Measurements from ENCODE around the gene MRFAP1L1. TPM values are rescaled to one million over a fixed set of nuclear protein-coding genes. Genes with fewer than 3 reads are reported as not detected.

The MRFAP1L1 gene
- total and polyA plus RNA-seq, 10 of the 15 experiments (the other 5 are each of a cell fraction or from before 2014, with no cell fraction given) = 30.6 to 85.1 (median 52.9) TPM

GRCh38 chr4:6752486-6752829 is 42.8 kb upstream of the MRFAP1L1 start (continued):
- TF ChIP-seq BCLAF1 (IDR thresholded peaks at IDR 0.05) = no peak

DNA sequence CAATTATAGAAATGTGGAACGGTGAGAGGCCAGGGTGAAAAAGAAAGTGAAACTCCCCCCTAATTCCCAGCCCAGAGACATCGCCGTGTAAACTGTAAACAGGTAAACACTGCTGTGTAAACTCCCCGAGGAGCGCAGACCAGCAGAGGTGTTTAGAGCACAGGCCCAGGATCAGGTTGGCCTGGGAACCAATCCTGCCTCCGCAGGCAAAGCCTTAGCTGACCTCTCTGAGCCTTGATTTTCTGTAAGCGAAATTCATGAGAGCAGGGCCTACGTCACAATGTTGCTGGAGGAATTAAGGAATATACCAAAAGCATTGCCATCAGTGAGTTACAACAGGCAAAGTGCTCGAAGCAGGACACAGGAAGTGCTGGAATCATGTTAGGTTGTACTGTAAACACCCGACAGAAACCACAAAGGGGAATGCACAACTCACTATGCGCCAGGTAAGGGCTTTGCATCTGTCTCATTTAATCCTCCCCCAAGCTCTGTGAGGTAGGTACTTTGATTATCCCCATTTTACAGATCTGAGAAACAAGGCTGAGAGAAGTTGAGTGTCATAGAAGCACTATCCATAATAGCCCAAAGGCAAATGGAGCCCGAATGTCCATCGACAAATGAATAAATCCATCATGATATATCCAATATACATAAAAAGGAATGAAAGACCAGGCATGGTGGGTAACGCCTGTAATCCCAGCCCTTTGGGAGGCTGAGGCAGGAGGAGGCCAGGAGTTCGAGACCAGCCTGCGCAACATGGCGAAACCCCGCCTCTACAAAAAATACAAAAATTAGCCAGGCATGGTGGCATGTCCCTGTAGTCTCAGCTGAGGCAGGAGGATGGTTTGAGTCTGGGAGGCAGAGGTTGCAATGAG is 42.2 kb upstream of the MRFAP1L1 start:
- Histone ChIP-seq H3K36me3 (ENCODE audit: control insufficient read depth in 2 of 2, insufficient read depth in 2 of 2, low read length in 1 of 2) (no peaks in the 10 kb centered on the region), H3K27ac (ENCODE audit: control insufficient read depth, insufficient read depth) (no peak overlapping the region), H3K9me3 (replicated peaks; ENCODE audit: control insufficient read depth, insufficient read depth, low read length) (no peaks in the 10 kb centered on the region), H3K4me3 (no peak overlapping the region), H3K4me2 (ENCODE audit: control insufficient read depth, insufficient read depth) (peak overlapping the region; percentile 68), H3K79me2 (ENCODE audit: control insufficient read depth, insufficient read depth, low read length) (no peaks in the 10 kb centered on the region), H2AFZ (ENCODE audit: control insufficient read depth, low read depth, low read length) (peak overlapping the region; percentile 82), H4K20me1 (ENCODE audit: control insufficient read depth, insufficient read depth) (no peaks in the 10 kb centered on the region), H3K27me3 (replicated peaks in 1 of 2; ENCODE audit: control insufficient read depth in 2 of 2, insufficient read depth in 2 of 2, low read length in 1 of 2) (no peaks in the 10 kb centered on the region; a peak in 1 of 4 replicates), H3K4me1 (ENCODE audit: control insufficient read depth, insufficient read depth, low read length) (no peaks in the 10 kb centered on the region), H3K9ac (ENCODE audit: control insufficient read depth, insufficient read depth, low read length) (no peak overlapping the region; the same call in 1 of the 2 replicates)
- FAIRE-seq (peak; percentile 57), DNase-seq (ENCODE audit: low read depth, low spot score) (no peak), ATAC-seq (peak; percentile 40; the same call in 1 of the 3 replicates)
- intact Hi-C loops (cut with micrococcal nuclease; ENCODE audit: unreplicated experiment) (no loop called here), in situ Hi-C loops (cut with MboI) (no loop called here)
- ChIA-PET SMC1A (ENCODE audit: uncharacterized antibody, unreplicated experiment) (no interaction called here), CTCF (interaction anchor here (1.5 kb wide), 1 partner anchor 122 kb away, joined by 5 read pairs; no protein-coding TSS in a partner anchor), RAD21 (ENCODE audit: unreplicated experiment) (no interaction called here), POLR2A (interaction anchor here (0.6 kb wide), 1 partner anchor 33 kb away, joined by 7 read pairs; no protein-coding TSS in a partner anchor)
- WGBS (ENCODE audit: insufficient coverage, insufficient replicate concordance, low lambda C conversion rate, missing lambda C conversion rate) = 58% methylated on average over 18 of the region's 18 CpGs
- TF ChIP-seq RELB (IDR thresholded peaks at IDR 0.05; ENCODE audit: low read depth) (no peak), RB1 (IDR thresholded peaks at IDR 0.05; ENCODE audit: borderline replicate concordance) (no peak), MYC (IDR thresholded peaks at IDR 0.05; ENCODE audit: insufficient read depth, insufficient read length, insufficient replicate concordance, low read length, severe bottlenecking) (no peak), RUNX3 (IDR thresholded peaks at IDR 0.05; ENCODE audit: low read length) (peak; percentile 17; the same call in 1 of the 2 replicates), EZH2 (IDR thresholded peaks at IDR 0.05; ENCODE audit: borderline replicate concordance, control insufficient read depth, low read depth, low read length) (no peak)
- BruUV-seq (replicated peaks) = no TSS peak

All from GM12878 (cell line).